Stimulated activated CD8-positive, alpha-beta memory T cell treated with anti-CD3 and anti-CD28 coated beads, Interleukin-7, amount 100 ng/mL, for 1 hour (primary cell): ENCODE data around the gene EDC3.
"Not testable (repeated sequence)": the region's sequence is repeated elsewhere in the genome, so short reads cannot be mapped to it uniquely, and the experiment has no call there.

Experiments used
- DNase-seq, 2 donors: peaks; one replicate each; pipeline ENCODE4 v3.0.0-alpha.2; 2020; ENCODE audit warnings: low read depth in 2 of 2

Gene EDC3

GRCh38 chr15:74710319-74711094 is 14.7 kb upstream of the EDC3 start:
- no peak for DNase-seq

GRCh38 chr15:74709892-74710291 is 14.1 kb upstream of the EDC3 start:
- DNase-seq = no peak

GRCh38 chr15:74709011-74709410 is 13.2 kb upstream of the EDC3 start:
- DNase-seq = no peak

GRCh38 chr15:74696808-74697207 is 984 bp upstream of the EDC3 start:
- DNase-seq = no peak

- DNase-seq = no peak
Observed at GRCh38 chr15:74696398-74696729, 540 bp upstream of the EDC3 start.

GRCh38 chr15:74692327-74692726 is 3.5 kb downstream of the EDC3 start:
- DNase-seq = no peak

- no peak for DNase-seq
Observed at GRCh38 chr15:74683758-74684157, 12.1 kb downstream of the EDC3 start.

- no peak for DNase-seq
Observed at GRCh38 chr15:74682954-74683353, 12.9 kb downstream of the EDC3 start.

- DNase-seq = no peak
Observed at GRCh38 chr15:74680456-74680855, 15.4 kb downstream of the EDC3 start.

GRCh38 chr15:74676801-74677200 is 19.0 kb downstream of the EDC3 start:
- DNase-seq = no peak

- DNase-seq = no peak
Observed at GRCh38 chr15:74674161-74674560, 21.7 kb downstream of the EDC3 start.

- no peak for DNase-seq
Observed at GRCh38 chr15:74669627-74670026, 26.2 kb downstream of the EDC3 start.

GRCh38 chr15:74667975-74668374 is 27.8 kb downstream of the EDC3 start:
- DNase-seq = no peak

- DNase-seq = no peak
Observed at GRCh38 chr15:74664670-74665069, 31.2 kb downstream of the EDC3 start.

GRCh38 chr15:74664028-74664616 is 31.7 kb downstream of the EDC3 start:
- no peak for DNase-seq

- DNase-seq = no peak
Observed at GRCh38 chr15:74663303-74664027, 32.4 kb downstream of the EDC3 start.

- DNase-seq = no peak
Observed at GRCh38 chr15:74662064-74662860, 33.6 kb downstream of the EDC3 start.

- not testable (repeated sequence) for DNase-seq
Observed at GRCh38 chr15:74661280-74661679, 34.5 kb downstream of the EDC3 start.

GRCh38 chr15:74657846-74658245 is 38.0 kb downstream of the EDC3 start:
- DNase-seq = no peak

GRCh38 chr15:74656935-74657535 is 38.8 kb downstream of the EDC3 start:
- DNase-seq = no peak

- no peak for DNase-seq
Observed at GRCh38 chr15:74655424-74655823, 40.4 kb downstream of the EDC3 start.
